ENCODE data around the gene MEIOC. TPM values are rescaled to one million over a fixed set of nuclear protein-coding genes. Genes with fewer than 3 reads are reported as not detected.
"Not testable (repeated sequence)": the region's sequence is repeated elsewhere in the genome, so short reads cannot be mapped to it uniquely, and the experiment has no call there.

Gene MEIOC
- polyA plus RNA-seq, 3 donors: 0.09 to 0.15 TPM; not detected in 1

- Mint-ChIP-seq H3K27ac (no peak overlapping the region), H3K4me1 (peaks cover 18% of the 10 kb centered on the region), H3K4me3 (no peak overlapping the region), H3K27me3 (ENCODE audit: low read depth in 3 of 3) (peaks cover 0 to 6% (median 5%) of the 10 kb centered on the region in 3 donors), H3K9me3 (no peaks in the 10 kb centered on the region), H3K36me3 (no peaks in the 10 kb centered on the region)
- TF ChIP-seq, protein P1, sequence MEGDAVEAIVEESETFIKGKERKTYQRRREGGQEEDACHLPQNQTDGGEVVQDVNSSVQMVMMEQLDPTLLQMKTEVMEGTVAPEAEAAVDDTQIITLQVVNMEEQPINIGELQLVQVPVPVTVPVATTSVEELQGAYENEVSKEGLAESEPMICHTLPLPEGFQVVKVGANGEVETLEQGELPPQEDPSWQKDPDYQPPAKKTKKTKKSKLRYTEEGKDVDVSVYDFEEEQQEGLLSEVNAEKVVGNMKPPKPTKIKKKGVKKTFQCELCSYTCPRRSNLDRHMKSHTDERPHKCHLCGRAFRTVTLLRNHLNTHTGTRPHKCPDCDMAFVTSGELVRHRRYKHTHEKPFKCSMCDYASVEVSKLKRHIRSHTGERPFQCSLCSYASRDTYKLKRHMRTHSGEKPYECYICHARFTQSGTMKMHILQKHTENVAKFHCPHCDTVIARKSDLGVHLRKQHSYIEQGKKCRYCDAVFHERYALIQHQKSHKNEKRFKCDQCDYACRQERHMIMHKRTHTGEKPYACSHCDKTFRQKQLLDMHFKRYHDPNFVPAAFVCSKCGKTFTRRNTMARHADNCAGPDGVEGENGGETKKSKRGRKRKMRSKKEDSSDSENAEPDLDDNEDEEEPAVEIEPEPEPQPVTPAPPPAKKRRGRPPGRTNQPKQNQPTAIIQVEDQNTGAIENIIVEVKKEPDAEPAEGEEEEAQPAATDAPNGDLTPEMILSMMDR (IDR thresholded peaks at IDR 0.05): no peak
- Histone ChIP-seq H4K20me1 (ENCODE audit: insufficient read depth, low read length) (no peaks in the 10 kb centered on the region), H3K4me1 (ENCODE audit: control insufficient read depth in 1 of 2, insufficient read depth in 2 of 2, low read length in 2 of 2) (peaks cover 16 to 18% of the 10 kb centered on the region in 2 donors), H3K27ac (ENCODE audit: low read depth in 1 of 2, low read length in 2 of 2) (no peak overlapping the region), H3K4me3 (replicated peaks in 1 of 3; ENCODE audit: low read depth in 2 of 3, low read length in 3 of 3) (no peak overlapping the region), H3K9ac (ENCODE audit: insufficient read depth, low read length, poor library complexity, severe bottlenecking) (no peak overlapping the region), H2AFZ (ENCODE audit: insufficient read depth, low read depth, low read length, poor library complexity, severe bottlenecking) (peak overlapping the region; percentile 35), H3K27me3 (ENCODE audit: control insufficient read depth in 2 of 2, insufficient read depth in 2 of 2, low read length in 2 of 2) (no peaks in the 10 kb centered on the region), H3K9me3 (replicated peaks in 1 of 2; ENCODE audit: control insufficient read depth in 1 of 2, insufficient read depth in 1 of 2, low read length in 2 of 2) (no peaks in the 10 kb centered on the region), H3K36me3 (replicated peaks in 1 of 2; ENCODE audit: control insufficient read depth in 1 of 2, insufficient read depth in 2 of 2, low read length in 2 of 2) (no peaks in the 10 kb centered on the region), H3K4me2 (replicated peaks; ENCODE audit: extremely low read depth, low read length, poor library complexity, severe bottlenecking) (no peak overlapping the region), H3K79me2 (ENCODE audit: insufficient read depth, low read length) (no peaks in the 10 kb centered on the region)
- intact Hi-C loops (cut with micrococcal nuclease): no loop called here
- DNase-seq: no peak
- WGBS (ENCODE audit: insufficient coverage): 78% methylated on average over 3 of the region's 5 CpGs
Measured at GRCh38 chr17:44614862-44615261, 41.4 kb upstream of the MEIOC start.

DNA sequence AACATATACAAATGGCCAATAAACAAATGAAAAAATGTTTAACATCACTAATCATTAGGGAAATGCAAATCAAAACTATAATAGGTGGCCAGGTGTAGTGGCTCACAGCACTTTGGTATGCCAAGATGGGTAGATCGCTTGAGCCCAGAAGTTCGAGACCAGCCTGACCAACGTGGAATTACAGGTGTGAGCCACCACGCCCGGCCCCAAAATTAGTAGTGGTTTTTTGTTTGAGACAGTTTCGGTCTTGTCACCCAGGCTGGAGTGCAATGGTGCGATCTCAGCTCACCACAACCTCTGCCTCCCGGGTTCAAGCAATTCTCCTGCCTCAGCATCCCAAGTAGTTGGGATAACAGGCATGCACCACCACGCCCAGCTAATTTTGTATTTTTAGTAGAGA is 37.6 kb upstream of the MEIOC start:
- DNase-seq; intact Hi-C loops (cut with micrococcal nuclease); H3K27me3 Mint-ChIP-seq (ENCODE audit: low read depth in 3 of 3); H4K20me1 ChIP-seq (ENCODE audit: insufficient read depth, low read length); H3K9me3 ChIP-seq (replicated peaks in 1 of 2; ENCODE audit: control insufficient read depth in 1 of 2, insufficient read depth in 1 of 2, low read length in 2 of 2); H3K27ac Mint-ChIP-seq; H2AFZ ChIP-seq (ENCODE audit: insufficient read depth, low read depth, low read length, poor library complexity, severe bottlenecking); H3K4me1 ChIP-seq (ENCODE audit: control insufficient read depth in 1 of 2, insufficient read depth in 2 of 2, low read length in 2 of 2); H3K4me3 ChIP-seq (replicated peaks in 1 of 3; ENCODE audit: low read depth in 2 of 3, low read length in 3 of 3); H3K79me2 ChIP-seq (ENCODE audit: insufficient read depth, low read length); H3K36me3 Mint-ChIP-seq; H3K27ac ChIP-seq (ENCODE audit: low read depth in 1 of 2, low read length in 2 of 2); H3K9ac ChIP-seq (ENCODE audit: insufficient read depth, low read length, poor library complexity, severe bottlenecking); H3K4me1 Mint-ChIP-seq; H3K36me3 ChIP-seq (replicated peaks in 1 of 2; ENCODE audit: control insufficient read depth in 1 of 2, insufficient read depth in 2 of 2, low read length in 2 of 2); H3K4me3 Mint-ChIP-seq; H3K4me2 ChIP-seq (replicated peaks; ENCODE audit: extremely low read depth, low read length, poor library complexity, severe bottlenecking); H3K27me3 ChIP-seq (ENCODE audit: control insufficient read depth in 2 of 2, insufficient read depth in 2 of 2, low read length in 2 of 2); H3K9me3 Mint-ChIP-seq: not testable (repeated sequence)
- 82% methylated on average over 3 of the region's 9 CpGs for WGBS (ENCODE audit: insufficient coverage)
